AG09319 (cell line): Measurements from ENCODE around the gene TXLNG.
"Not testable (repeated sequence)": the region's sequence is repeated elsewhere in the genome, so short reads cannot be mapped to it uniquely, and the experiment has no call there.

ENCODE experiments used
- DNase-seq: peaks from one replicate; pipeline ENCODE4 v3.0.0-alpha.2; 2010; ENCODE audit warnings: low read depth; ENCODE audit errors: extremely low read depth
- CTCF ChIP-seq: IDR thresholded peaks from 2 replicates; pipeline ENCODE4 v1.5.1; 2011; ENCODE audit warnings: low read depth, mild to moderate bottlenecking, inconsistent platforms, low read length, moderate library complexity

The TXLNG gene

DNA sequence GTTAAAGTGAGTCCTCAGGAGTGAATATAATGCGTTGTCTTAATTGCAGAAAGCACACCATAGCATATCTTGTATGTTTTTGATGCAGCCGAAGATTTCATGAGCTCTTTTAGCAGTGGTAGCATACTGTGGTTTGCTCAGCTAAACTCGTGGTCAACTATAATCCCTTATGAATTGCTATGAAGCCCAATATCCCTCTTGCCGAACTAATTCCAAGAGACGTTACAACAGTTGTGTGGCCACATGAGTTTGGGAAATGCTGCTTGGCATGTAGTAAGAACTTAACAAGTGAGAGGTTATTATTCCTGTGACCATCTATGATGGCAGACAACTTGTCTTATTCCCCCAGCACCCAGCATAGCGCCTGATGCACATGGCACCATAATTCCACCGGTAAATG lies 36.1 kb upstream of the TXLNG start:
- TF ChIP-seq CTCF: no peak
- no peak for DNase-seq

- TF ChIP-seq CTCF: no peak
- no peak for DNase-seq
Measured at GRCh38 chrX:16754019-16754418, 32.2 kb upstream of the TXLNG start.

GRCh38 chrX:16756724-16757123 lies 29.5 kb upstream of the TXLNG start:
- DNase-seq: no peak
- TF ChIP-seq CTCF: no peak

GRCh38 chrX:16761500-16761899 lies 24.8 kb upstream of the TXLNG start:
- DNase-seq: not testable (repeated sequence)

- TF ChIP-seq CTCF: no peak
- no peak for DNase-seq
Measured at GRCh38 chrX:16762579-16762978, 23.7 kb upstream of the TXLNG start.

GRCh38 chrX:16765594-16765993 lies 20.7 kb upstream of the TXLNG start:
- DNase-seq: no peak
- TF ChIP-seq CTCF: no peak

- DNase-seq: no peak
- TF ChIP-seq CTCF: no peak
Measured at GRCh38 chrX:16770970-16771482, 15.2 kb upstream of the TXLNG start.
